SK-N-SH (cell line): Measurements from ENCODE around the gene SLC31A1. TPM values are rescaled to one million over a fixed set of nuclear protein-coding genes. Genes with fewer than 3 reads are reported as not detected.
A peak's percentile ranks its signal among the peaks of the same experiment; 100 is the strongest.

Source experiments
- CTCF ChIA-PET: fragments of 300-600, 350-600 bp; formaldehyde crosslinking; extraction: SDS; loops from one replicate; lab custom pipeline; 2021; lab: Yijun Ruan, JAX
- POLR2A ChIA-PET: fragments of 350-600 bp; sonication (Branson Sonifier 250); formaldehyde crosslinking; extraction: SDS; loops from one replicate; lab custom pipeline; 2020; ENCODE audit warnings: antibody characterized with exemption, inconsistent platforms; lab: Yijun Ruan, JAX
- DNase-seq: peaks from one replicate; pipeline ENCODE4 v3.0.0; 2012
- H2AFZ ChIP-seq: fragments of 200-600 bp; sonication (generic); 2 replicates; pipeline ENCODE4 v1.8.1; 2016; ENCODE audit warnings: antibody characterized with exemption, mild to moderate bottlenecking, low read depth
- H3F3A ChIP-seq: fragments of 200-600 bp; sonication (generic); replicated peaks from 2 replicates; pipeline ENCODE3; 2016; ENCODE audit warnings: antibody characterized with exemption, mild to moderate bottlenecking; ENCODE audit not compliant: insufficient read depth
- H3K27ac ChIP-seq, 2 experiments: fragments of 200-500 bp in 1 of 2; fragments of 200-600 bp in 1 of 2; sonication (Bioruptor generic) in 1 of 2; sonication (generic), shearing (Covaris generic) in 1 of 2; 2 replicates each; pipeline versions ENCODE4 v1.5.1 to v1.6.1; 2014 to 2016; ENCODE audit warnings: low read depth in 2 of 2, inconsistent platforms in 1 of 2, low read length in 1 of 2, mild to moderate bottlenecking in 1 of 2, mixed read lengths in 1 of 2
- H3K27me3 ChIP-seq: fragments of 200-600 bp; sonication (generic), shearing (Covaris generic); 2 replicates; pipeline ENCODE4 v1.6.1; 2016; ENCODE audit warnings: mixed run types; ENCODE audit not compliant: insufficient read depth
- H3K36me3 ChIP-seq, 2 experiments: fragments of 200-500 bp in 1 of 2; fragments of 200-600 bp in 1 of 2; sonication (Bioruptor generic) in 1 of 2; sonication (generic) in 1 of 2; replicated peaks in 1 of 2; 2 replicates each; pipeline versions ENCODE3 to v1.5.1; 2014 to 2016; ENCODE audit warnings: low read length in 1 of 2, mild to moderate bottlenecking in 1 of 2; ENCODE audit not compliant: insufficient read depth in 2 of 2, control insufficient read depth in 1 of 2
- H3K4me1 ChIP-seq, 2 experiments: fragments of 200-500 bp in 1 of 2; fragments of 200-600 bp in 1 of 2; sonication (Bioruptor generic) in 1 of 2; sonication (generic), shearing (Covaris generic) in 1 of 2; 2 replicates each; pipeline versions ENCODE4 v1.5.1 to v1.6.1; 2014 to 2016; ENCODE audit warnings: low read depth in 1 of 2, low read length in 1 of 2, mixed run types in 1 of 2; ENCODE audit not compliant: insufficient read depth in 2 of 2, control insufficient read depth in 1 of 2
- H3K4me2 ChIP-seq: fragments of 200-600 bp; sonication (generic), shearing (Covaris generic); 2 replicates; pipeline ENCODE4 v1.6.1; 2017; ENCODE audit warnings: mixed run types
- H3K4me3 ChIP-seq, 2 experiments: fragments of 200-500 bp in 1 of 2; fragments of 200-600 bp in 1 of 2; sonication (Bioruptor generic) in 1 of 2; sonication (generic), shearing (Covaris generic) in 1 of 2; 2 replicates each; pipeline versions ENCODE4 v1.5.1 to v1.8.1; 2014 to 2016; ENCODE audit warnings: low read depth in 2 of 2, inconsistent platforms in 1 of 2, low read length in 1 of 2, mild to moderate bottlenecking in 1 of 2, mixed read lengths in 1 of 2, moderate library complexity in 1 of 2
- H3K79me2 ChIP-seq: fragments of 200-600 bp; sonication (generic); 2 replicates; pipeline ENCODE4 v1.8.1; 2017; ENCODE audit warnings: mild to moderate bottlenecking; ENCODE audit not compliant: insufficient read depth
- H3K9ac ChIP-seq: fragments of 200-600 bp; sonication (generic); 2 replicates; pipeline ENCODE4 v1.6.1; 2017; ENCODE audit warnings: mixed run types
- H3K9me2 ChIP-seq: fragments of 200-600 bp; sonication (generic); 2 replicates; pipeline ENCODE4 v1.6.1; 2017; ENCODE audit warnings: mixed run types
- H3K9me3 ChIP-seq: fragments of 200-600 bp; sonication (generic); 2 replicates; pipeline ENCODE4 v1.6.1; 2017; ENCODE audit warnings: mixed run types, mild to moderate bottlenecking, moderate library complexity
- H4K20me1 ChIP-seq: fragments of 200-600 bp; sonication (generic); 2 replicates; pipeline ENCODE4 v1.6.1; 2017; ENCODE audit warnings: mild to moderate bottlenecking, mixed run types; ENCODE audit not compliant: insufficient read depth
- ELF1 ChIP-seq: IDR thresholded peaks from 2 replicates; pipeline ENCODE4 v1.4.0; 2012
- EP300 ChIP-seq, 2 experiments: IDR thresholded peaks; 2 replicates each; pipeline versions ENCODE4 v1.4.0 to v1.6.1; 2012; ENCODE audit warnings: borderline replicate concordance in 1 of 2, low read depth in 1 of 2, low read length in 1 of 2
- EZH2phosphoT487 ChIP-seq: fragments of 200-600 bp; sonication (generic); IDR thresholded peaks from 2 replicates; pipeline ENCODE4 v1.6.1; 2017; ENCODE audit warnings: low read depth, mixed run types, mild to moderate bottlenecking, antibody characterized with exemption, moderate library complexity, borderline replicate concordance
- FOSL2 ChIP-seq: IDR thresholded peaks from 2 replicates; pipeline ENCODE4 v1.4.0; 2012; ENCODE audit warnings: low read depth, mild to moderate bottlenecking, moderate library complexity, borderline replicate concordance
- FOXJ3 ChIP-seq: sonication (generic); formaldehyde crosslinking; IDR thresholded peaks from 2 replicates; pipeline ENCODE4 v1.5.1; 2020; ENCODE audit warnings: mild to moderate bottlenecking, missing genetic modification reagents
- FOXM1 ChIP-seq: IDR thresholded peaks from 2 replicates; pipeline ENCODE4 v1.4.0; 2012; ENCODE audit warnings: low read depth, mild to moderate bottlenecking
- GABPA ChIP-seq: IDR thresholded peaks from 2 replicates; pipeline ENCODE4 v1.4.0; 2012; ENCODE audit warnings: low read depth, mild to moderate bottlenecking
- IRF3 ChIP-seq: fragments of 150-350 bp; IDR thresholded peaks from 2 replicates; pipeline ENCODE4 v1.6.1; 2016; ENCODE audit warnings: mild to moderate bottlenecking, low read depth, low read length
- MEF2A ChIP-seq: IDR thresholded peaks from 2 replicates; pipeline ENCODE4 v1.4.0; 2012; ENCODE audit warnings: low read depth, borderline replicate concordance
- NFIC ChIP-seq: IDR thresholded peaks from 2 replicates; pipeline ENCODE4 v1.4.0; 2012; ENCODE audit warnings: borderline replicate concordance
- RAD21 ChIP-seq: IDR thresholded peaks from 2 replicates; pipeline ENCODE4 v1.6.1; 2012; ENCODE audit warnings: mild to moderate bottlenecking, low read length
- RFX5 ChIP-seq: IDR thresholded peaks from 2 replicates; pipeline ENCODE4 v1.6.1; 2012; ENCODE audit warnings: mild to moderate bottlenecking, improper control_type of control experiment, low read length
- RXRA ChIP-seq: IDR thresholded peaks from 2 replicates; pipeline ENCODE4 v1.4.0; 2012; ENCODE audit warnings: low read depth, mild to moderate bottlenecking, borderline replicate concordance
- SIN3A ChIP-seq: IDR thresholded peaks from 2 replicates; pipeline ENCODE4 v1.6.1; 2012; ENCODE audit warnings: low read depth, mild to moderate bottlenecking, low read length, moderate library complexity, borderline replicate concordance
- SMC3 ChIP-seq: IDR thresholded peaks from 2 replicates; pipeline ENCODE4 v1.6.1; 2012; ENCODE audit warnings: low read depth, low read length, improper control_type of control experiment
- TAF1 ChIP-seq: IDR thresholded peaks from 2 replicates; pipeline ENCODE4 v1.6.1; 2012; ENCODE audit warnings: low read depth, mild to moderate bottlenecking, low read length, moderate library complexity, borderline replicate concordance
- WGBS: methylation state at CpG from one replicate; pipeline ENCODE4 v1.1.6; 2017; ENCODE audit warnings: low lambda C conversion rate; 5-methylcytosine and 5-hydroxymethylcytosine counted together
- polyA plus RNA-seq, 3 experiments: library from polyadenylated mRNA; depleted of rRNA; stranded (reverse); fragments of >200 nt; gene quantifications; 2 replicates each; pipeline ENCODE4 v1.2.3, GENCODE V29; 2012
- TF ChIP-seq, protein P1 (sequence below): IDR thresholded peaks from 2 replicates; pipeline ENCODE4 v1.6.1; 2012; ENCODE audit warnings: mild to moderate bottlenecking, low read depth, low read length, moderate library complexity

Gene SLC31A1
- polyA plus RNA-seq, 1 of the 3 experiments (the other 2 are of a cell fraction), result 7.7 TPM

GRCh38 chr9:113222482-113222841 is 1.1 kb downstream of the SLC31A1 start:
- ChIA-PET POLR2A (interaction anchor here (1.2 to 2.3 kb wide), 2 partner anchors 32 to 118 kb away, joined by 3 to 15 read pairs; partner anchors contain the start of gene WDR31), CTCF (interaction anchor here (1.3 to 4.1 kb wide), 3 partner anchors 10 to 101 kb away, joined by 3 to 19 read pairs (median 5); partner anchors contain the start of genes CDC26 and PRPF4)
- H3K27ac ChIP-seq, result peak overlapping the region in 1 of 2 experiments; percentile 67; a peak in 1 of 4 replicates
- peak overlapping the region; percentile 96 to 98 for H3K4me3 ChIP-seq
- peak overlapping the region; percentile 92 for H2AFZ ChIP-seq
- no peak for DNase-seq
- H4K20me1 ChIP-seq, result no peaks in the 10 kb centered on the region
- no peaks in the 10 kb centered on the region for H3K9me3 ChIP-seq
- peak overlapping the region; percentile 95 for H3K4me2 ChIP-seq
- no peak for TF ChIP-seq FOXJ3
- no peak for TF ChIP-seq SMC3
- no peak for TF ChIP-seq MEF2A
- TF ChIP-seq FOSL2, result no peak
- H3K36me3 ChIP-seq, result peaks cover 9 to 10% of the 10 kb centered on the region in 2 experiments
- H3K9me2 ChIP-seq, result no peaks in the 10 kb centered on the region
- H3K79me2 ChIP-seq, result peaks cover 65% of the 10 kb centered on the region
- H3K4me1 ChIP-seq, result peaks cover 16 to 17% of the 10 kb centered on the region in 2 experiments
- H3K27me3 ChIP-seq, result no peaks in the 10 kb centered on the region
- H3K9ac ChIP-seq, result peak overlapping the region; percentile 82
- H3F3A ChIP-seq, result peaks cover 7% of the 10 kb centered on the region
- 30% methylated on average over 4 of the region's 5 CpGs for WGBS

- Histone ChIP-seq H4K20me1 (no peaks in the 10 kb centered on the region), H3K9me2 (no peaks in the 10 kb centered on the region), H3K27ac (no peak overlapping the region), H3K9ac (no peak overlapping the region), H3K36me3 (peaks cover 3 to 8% of the 10 kb centered on the region in 2 experiments), H3K4me3 (no peak overlapping the region), H3K79me2 (peaks cover 50% of the 10 kb centered on the region), H2AFZ (no peak overlapping the region), H3K4me1 (peaks cover 14 to 17% of the 10 kb centered on the region in 2 experiments), H3K9me3 (no peaks in the 10 kb centered on the region), H3F3A (peaks cover 7% of the 10 kb centered on the region), H3K27me3 (no peaks in the 10 kb centered on the region), H3K4me2 (no peak overlapping the region)
- no peak for DNase-seq
- POLR2A ChIA-PET, result no interaction called here
- TF ChIP-seq IRF3, result no peak
- no peak for TF ChIP-seq ELF1
- TF ChIP-seq SIN3A, result no peak
- no peak for TF ChIP-seq NFIC
- no peak for TF ChIP-seq RAD21
- TF ChIP-seq TAF1, result no peak
- TF ChIP-seq RFX5, result no peak
- no peak for TF ChIP-seq SMC3
- no peak for TF ChIP-seq GABPA
- no peak for TF ChIP-seq EZH2phosphoT487
- TF ChIP-seq RXRA, result no peak
- TF ChIP-seq, protein P1, sequence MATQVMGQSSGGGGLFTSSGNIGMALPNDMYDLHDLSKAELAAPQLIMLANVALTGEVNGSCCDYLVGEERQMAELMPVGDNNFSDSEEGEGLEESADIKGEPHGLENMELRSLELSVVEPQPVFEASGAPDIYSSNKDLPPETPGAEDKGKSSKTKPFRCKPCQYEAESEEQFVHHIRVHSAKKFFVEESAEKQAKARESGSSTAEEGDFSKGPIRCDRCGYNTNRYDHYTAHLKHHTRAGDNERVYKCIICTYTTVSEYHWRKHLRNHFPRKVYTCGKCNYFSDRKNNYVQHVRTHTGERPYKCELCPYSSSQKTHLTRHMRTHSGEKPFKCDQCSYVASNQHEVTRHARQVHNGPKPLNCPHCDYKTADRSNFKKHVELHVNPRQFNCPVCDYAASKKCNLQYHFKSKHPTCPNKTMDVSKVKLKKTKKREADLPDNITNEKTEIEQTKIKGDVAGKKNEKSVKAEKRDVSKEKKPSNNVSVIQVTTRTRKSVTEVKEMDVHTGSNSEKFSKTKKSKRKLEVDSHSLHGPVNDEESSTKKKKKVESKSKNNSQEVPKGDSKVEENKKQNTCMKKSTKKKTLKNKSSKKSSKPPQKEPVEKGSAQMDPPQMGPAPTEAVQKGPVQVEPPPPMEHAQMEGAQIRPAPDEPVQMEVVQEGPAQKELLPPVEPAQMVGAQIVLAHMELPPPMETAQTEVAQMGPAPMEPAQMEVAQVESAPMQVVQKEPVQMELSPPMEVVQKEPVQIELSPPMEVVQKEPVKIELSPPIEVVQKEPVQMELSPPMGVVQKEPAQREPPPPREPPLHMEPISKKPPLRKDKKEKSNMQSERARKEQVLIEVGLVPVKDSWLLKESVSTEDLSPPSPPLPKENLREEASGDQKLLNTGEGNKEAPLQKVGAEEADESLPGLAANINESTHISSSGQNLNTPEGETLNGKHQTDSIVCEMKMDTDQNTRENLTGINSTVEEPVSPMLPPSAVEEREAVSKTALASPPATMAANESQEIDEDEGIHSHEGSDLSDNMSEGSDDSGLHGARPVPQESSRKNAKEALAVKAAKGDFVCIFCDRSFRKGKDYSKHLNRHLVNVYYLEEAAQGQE, result no peak
- TF ChIP-seq EP300 (IDR thresholded peaks at IDR 0.05; ENCODE audit: borderline replicate concordance in 1 of 2, low read depth in 1 of 2, low read length in 1 of 2), result no peak
- no peak for TF ChIP-seq FOXM1
- WGBS, result 76% methylated on average over 2 of the region's 2 CpGs
- CTCF ChIA-PET, result no interaction called here
Measured at GRCh38 chr9:113223963-113224362, 2.6 kb downstream of the SLC31A1 start.
